GM12872 (cell line): Measurements from ENCODE around the gene ARL8B.
A peak's percentile ranks its signal among the peaks of the same experiment; 100 is the strongest.

ENCODE experiments used
- CTCF ChIP-seq: IDR thresholded peaks from 3 replicates; pipeline ENCODE4 v1.5.1; 2011; ENCODE audit warnings: low read depth, mild to moderate bottlenecking, low read length, moderate library complexity; ENCODE audit not compliant: insufficient read depth

Gene ARL8B

DNA sequence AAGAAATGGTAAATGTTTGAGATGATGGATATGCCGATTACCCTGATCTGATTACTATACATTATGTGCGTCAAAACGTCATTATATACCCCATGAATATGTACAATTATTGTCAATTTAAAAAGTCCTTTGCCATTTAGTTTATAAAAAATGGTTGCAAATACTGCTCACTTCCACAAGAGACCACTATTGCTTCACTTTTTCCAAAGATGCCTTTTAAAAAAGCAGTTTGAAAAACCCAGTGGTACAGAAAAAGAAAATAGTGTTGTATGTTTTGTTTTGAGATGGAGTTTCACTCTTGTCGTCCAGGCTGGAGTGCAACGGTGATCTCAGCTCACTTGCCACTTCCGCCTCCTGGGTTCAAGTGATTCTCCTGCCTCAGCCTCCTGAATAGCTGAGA lies 104.7 kb downstream of the ARL8B start:
- TF ChIP-seq CTCF: peak; percentile 27; the same call in 1 of the 3 replicates

- TF ChIP-seq CTCF: no peak
These were observed 105.7 kb downstream of the ARL8B start for GRCh38 chr3:5227812-5228211.

- TF ChIP-seq CTCF: no peak
These were observed 107.3 kb downstream of the ARL8B start for GRCh38 chr3:5229414-5229813.
